TTC549 (cell line): ENCODE data around the gene EBF4.

Source experiments
- FAIRE-seq: peaks from 2 replicates; lab custom pipeline; 2012; peaks lifted over from hg19 to GRCh38; lab: Jason Lieb, UNC

Gene EBF4

GRCh38 chr20:2745060-2745910 is 52.7 kb downstream of the EBF4 start:
- FAIRE-seq = no peak

- FAIRE-seq = no peak
These were observed 53.5 kb downstream of the EBF4 start for GRCh38 chr20:2745936-2746635.

GRCh38 chr20:2746636-2747265 is 54.2 kb downstream of the EBF4 start:
- FAIRE-seq = no peak

GRCh38 chr20:2747676-2748235 is 55.2 kb downstream of the EBF4 start:
- no peak for FAIRE-seq

GRCh38 chr20:2748551-2749342 is 56.2 kb downstream of the EBF4 start:
- no peak for FAIRE-seq

- no peak for FAIRE-seq
These were observed 56.9 kb downstream of the EBF4 start for GRCh38 chr20:2749343-2749950.

GRCh38 chr20:2749951-2750490 is 57.4 kb downstream of the EBF4 start:
- FAIRE-seq = no peak

- FAIRE-seq = no peak
These were observed 58.1 kb downstream of the EBF4 start for GRCh38 chr20:2750491-2751251.

GRCh38 chr20:2751347-2751877 is 58.8 kb downstream of the EBF4 start:
- FAIRE-seq = no peak

GRCh38 chr20:2751878-2752566 is 59.4 kb downstream of the EBF4 start:
- no peak for FAIRE-seq

GRCh38 chr20:2752567-2753460 is 60.2 kb downstream of the EBF4 start:
- FAIRE-seq = no peak

- FAIRE-seq = no peak
These were observed 61.0 kb downstream of the EBF4 start for GRCh38 chr20:2753461-2754040.

- no peak for FAIRE-seq
These were observed 61.8 kb downstream of the EBF4 start for GRCh38 chr20:2754424-2754823.

GRCh38 chr20:2755451-2756055 is 63.0 kb downstream of the EBF4 start:
- no peak for FAIRE-seq

GRCh38 chr20:2756056-2756611 is 63.6 kb downstream of the EBF4 start:
- no peak for FAIRE-seq

- no peak for FAIRE-seq
These were observed 64.4 kb downstream of the EBF4 start for GRCh38 chr20:2757001-2757400.

- no peak for FAIRE-seq
These were observed 65.4 kb downstream of the EBF4 start for GRCh38 chr20:2757969-2758368.
